Activated CD4-positive, alpha-beta T cell treated with anti-CD3 and anti-CD28 coated beads, Interleukin-2, amount 10 ng/mL, durations not matched to agents 7 days and 5 days (primary cell): ENCODE results near the gene TMPRSS5. TPM values are rescaled to one million over a fixed set of nuclear protein-coding genes. Genes with fewer than 3 reads are reported as not detected.
"Not testable (repeated sequence)": the region's sequence is repeated elsewhere in the genome, so short reads cannot be mapped to it uniquely, and the experiment has no call there.

ENCODE experiments used
- CTCF ChIA-PET: fragments of 350-600 bp; sonication (Branson Sonifier 250); formaldehyde crosslinking; loops from one replicate; lab custom pipeline; 2021; ENCODE audit warnings: antibody characterized with exemption; lab: Charles Lee
- POLR2A ChIA-PET: fragments of 350-600 bp; sonication (Branson Sonifier 250); formaldehyde crosslinking; loops from one replicate; lab custom pipeline; 2021; ENCODE audit warnings: antibody characterized with exemption; lab: Charles Lee
- DNase-seq: peaks from one replicate; pipeline ENCODE4 v3.0.0-alpha.2; 2020
- H3K27ac Mint-ChIP-seq: one replicate; pipeline ENCODE4 v1.8.0; 2021; ENCODE audit warnings: mild to moderate bottlenecking, moderate library complexity, mixed read lengths
- H3K27me3 Mint-ChIP-seq: one replicate; pipeline ENCODE4 v1.8.0; 2021; ENCODE audit warnings: mixed read lengths
- H3K36me3 Mint-ChIP-seq: one replicate; pipeline ENCODE4 v1.8.0; 2021; ENCODE audit warnings: low read depth, mixed read lengths
- H3K4me1 Mint-ChIP-seq: one replicate; pipeline ENCODE4 v1.8.0; 2021; ENCODE audit warnings: mixed read lengths
- H3K4me3 Mint-ChIP-seq: one replicate; pipeline ENCODE4 v1.8.0; 2021; ENCODE audit warnings: mild to moderate bottlenecking, moderate library complexity, mixed read lengths
- H3K9me3 Mint-ChIP-seq: one replicate; pipeline ENCODE4 v1.8.0; 2021; ENCODE audit warnings: mixed read lengths
- total RNA-seq, 2 experiments: library from RNA; stranded (reverse); gene quantifications; one replicate each; pipeline ENCODE4 v1.2.3, GENCODE V29; 2021

TMPRSS5 gene
- total RNA-seq, 2 experiments from 2014 or later, result 0.52 to 0.64 TPM

GRCh38 chr11:113674397-113674685 lies 31.8 kb downstream of the TMPRSS5 start:
- Mint-ChIP-seq H3K27me3 (no peaks in the 10 kb centered on the region), H3K4me3 (no peak overlapping the region), H3K27ac (no peak overlapping the region), H3K4me1 (peaks cover 3% of the 10 kb centered on the region), H3K9me3 (no peaks in the 10 kb centered on the region), H3K36me3 (no peaks in the 10 kb centered on the region)
- no peak for DNase-seq
- POLR2A ChIA-PET, result no interaction called here
- CTCF ChIA-PET, result interaction anchor here (0.5 to 1.7 kb wide), 3 partner anchors 51 to 386 kb away, joined by 3 to 4 read pairs (median 3); no protein-coding TSS in a partner anchor

GRCh38 chr11:113673550-113674396 lies 32.3 kb downstream of the TMPRSS5 start:
- Mint-ChIP-seq H3K9me3 (no peaks in the 10 kb centered on the region), H3K27ac (no peak overlapping the region), H3K4me3 (no peak overlapping the region), H3K4me1 (peaks cover 3% of the 10 kb centered on the region), H3K27me3 (peaks cover 2% of the 10 kb centered on the region), H3K36me3 (no peaks in the 10 kb centered on the region)
- CTCF ChIA-PET, result interaction anchor here (0.5 to 1.2 kb wide), 3 partner anchors 10 to 387 kb away, joined by 3 read pairs; no protein-coding TSS in a partner anchor
- POLR2A ChIA-PET, result no interaction called here
- DNase-seq, result no peak

GRCh38 chr11:113671914-113672313 lies 34.2 kb downstream of the TMPRSS5 start:
- H3K36me3 Mint-ChIP-seq, DNase-seq, H3K4me3 Mint-ChIP-seq, CTCF ChIA-PET, H3K4me1 Mint-ChIP-seq, POLR2A ChIA-PET, H3K9me3 Mint-ChIP-seq, H3K27ac Mint-ChIP-seq: not testable (repeated sequence)
- peaks cover 11% of the 10 kb centered on the region for H3K27me3 Mint-ChIP-seq

DNA sequence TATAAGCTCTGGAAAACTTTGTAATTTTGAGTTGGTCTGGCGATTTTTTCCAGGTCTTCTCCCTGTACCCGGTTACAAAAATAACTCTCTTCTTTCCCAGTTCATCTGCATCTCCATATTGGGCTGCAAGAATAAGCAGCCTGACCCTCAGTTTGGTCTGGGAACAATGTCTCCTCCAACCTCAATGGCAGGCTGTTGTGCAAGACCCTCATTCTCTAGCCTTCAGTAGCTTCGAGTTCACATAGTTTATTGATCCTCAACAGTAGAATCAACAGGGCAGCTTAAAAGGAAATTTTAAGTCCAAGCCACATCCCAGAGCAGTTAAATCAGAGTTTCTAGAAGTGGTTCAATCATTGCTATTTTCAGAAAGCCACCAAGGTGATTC lies 35.3 kb downstream of the TMPRSS5 start:
- no peak overlapping the region for H3K27ac Mint-ChIP-seq
- peaks cover 15% of the 10 kb centered on the region for H3K27me3 Mint-ChIP-seq
- peaks cover 2% of the 10 kb centered on the region for H3K9me3 Mint-ChIP-seq
- CTCF ChIA-PET, result no interaction called here
- POLR2A ChIA-PET, result no interaction called here
- H3K4me1 Mint-ChIP-seq, result peaks cover 2% of the 10 kb centered on the region
- no peak for DNase-seq
- no peak overlapping the region for H3K4me3 Mint-ChIP-seq
- no peaks in the 10 kb centered on the region for H3K36me3 Mint-ChIP-seq

GRCh38 chr11:113670149-113670830 lies 35.8 kb downstream of the TMPRSS5 start:
- CTCF ChIA-PET, result no interaction called here
- DNase-seq, result no peak
- H3K36me3 Mint-ChIP-seq, result no peaks in the 10 kb centered on the region
- H3K4me1 Mint-ChIP-seq, result no peaks in the 10 kb centered on the region
- peaks cover 16% of the 10 kb centered on the region for H3K27me3 Mint-ChIP-seq
- H3K9me3 Mint-ChIP-seq, result peaks cover 2% of the 10 kb centered on the region
- POLR2A ChIA-PET, result no interaction called here
- no peak overlapping the region for H3K27ac Mint-ChIP-seq
- no peak overlapping the region for H3K4me3 Mint-ChIP-seq

DNA sequence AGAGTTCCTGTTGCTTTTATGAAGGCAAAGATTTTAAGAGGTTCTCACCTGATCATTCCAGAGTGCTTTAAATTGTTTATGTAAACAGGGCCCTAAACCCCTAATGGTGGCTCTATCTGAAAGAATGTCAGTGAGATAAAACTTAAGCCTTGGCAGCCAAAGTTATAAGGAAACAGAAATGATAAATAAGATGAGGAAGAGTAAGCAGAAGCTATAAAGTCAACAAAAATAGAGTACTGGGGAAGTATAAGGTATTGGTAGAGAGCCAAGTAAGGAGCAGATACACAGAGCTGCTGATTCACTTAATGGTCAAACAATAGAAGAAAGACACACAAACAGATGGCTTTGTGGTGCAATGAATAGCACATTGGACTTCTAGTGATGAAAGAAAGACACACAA lies 37.9 kb downstream of the TMPRSS5 start:
- no peak overlapping the region for H3K27ac Mint-ChIP-seq
- no peaks in the 10 kb centered on the region for H3K36me3 Mint-ChIP-seq
- no peaks in the 10 kb centered on the region for H3K4me1 Mint-ChIP-seq
- POLR2A ChIA-PET, result no interaction called here
- CTCF ChIA-PET, result interaction anchor here (1.0 to 1.2 kb wide), 2 partner anchors 21 to 88 kb away, joined by 3 to 4 read pairs; no protein-coding TSS in a partner anchor
- peaks cover 2% of the 10 kb centered on the region for H3K9me3 Mint-ChIP-seq
- H3K27me3 Mint-ChIP-seq, result peaks cover 26% of the 10 kb centered on the region
- H3K4me3 Mint-ChIP-seq, result no peak overlapping the region
- DNase-seq, result no peak

GRCh38 chr11:113667801-113668200 lies 38.3 kb downstream of the TMPRSS5 start:
- no peaks in the 10 kb centered on the region for H3K4me1 Mint-ChIP-seq
- peaks cover 26% of the 10 kb centered on the region for H3K27me3 Mint-ChIP-seq
- H3K9me3 Mint-ChIP-seq, result peaks cover 2% of the 10 kb centered on the region
- ChIA-PET POLR2A (no interaction called here), CTCF (interaction anchor here (1.0 to 1.2 kb wide), 2 partner anchors 20 to 87 kb away, joined by 3 to 4 read pairs; no protein-coding TSS in a partner anchor)
- H3K4me3 Mint-ChIP-seq, result no peak overlapping the region
- no peaks in the 10 kb centered on the region for H3K36me3 Mint-ChIP-seq
- DNase-seq, result no peak
- H3K27ac Mint-ChIP-seq, result no peak overlapping the region

DNA sequence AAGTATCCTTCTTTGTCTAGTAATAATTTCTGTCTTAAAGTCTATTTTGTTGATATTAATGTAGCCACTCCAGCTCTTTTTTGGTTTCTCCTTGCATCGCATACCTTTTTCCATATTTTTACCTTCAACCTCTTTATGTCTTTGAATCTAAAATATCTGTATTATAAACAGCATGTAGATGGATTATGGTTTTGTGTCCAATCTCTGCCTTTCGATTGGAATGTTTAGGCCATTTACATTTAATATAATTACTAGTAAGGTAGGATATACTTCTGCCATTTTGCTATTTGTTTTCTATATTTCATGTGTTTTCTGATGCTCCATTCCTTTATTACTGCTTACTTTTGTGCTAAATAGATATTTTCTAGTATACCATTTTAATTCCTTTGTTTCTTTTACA lies 39.5 kb downstream of the TMPRSS5 start:
- ChIA-PET CTCF (no interaction called here), POLR2A (no interaction called here)
- Mint-ChIP-seq H3K4me3 (no peak overlapping the region), H3K4me1 (no peaks in the 10 kb centered on the region), H3K36me3 (no peaks in the 10 kb centered on the region), H3K27ac (no peak overlapping the region), H3K27me3 (peaks cover 26% of the 10 kb centered on the region), H3K9me3 (peaks cover 2% of the 10 kb centered on the region)
- DNase-seq, result no peak

GRCh38 chr11:113664981-113665710 lies 41.0 kb downstream of the TMPRSS5 start:
- no peak for DNase-seq
- CTCF ChIA-PET, result no interaction called here
- POLR2A ChIA-PET, result no interaction called here
- Mint-ChIP-seq H3K27me3 (peaks cover 26% of the 10 kb centered on the region), H3K27ac (no peak overlapping the region), H3K9me3 (peaks cover 2% of the 10 kb centered on the region), H3K4me3 (no peak overlapping the region), H3K4me1 (no peaks in the 10 kb centered on the region), H3K36me3 (no peaks in the 10 kb centered on the region)

DNA sequence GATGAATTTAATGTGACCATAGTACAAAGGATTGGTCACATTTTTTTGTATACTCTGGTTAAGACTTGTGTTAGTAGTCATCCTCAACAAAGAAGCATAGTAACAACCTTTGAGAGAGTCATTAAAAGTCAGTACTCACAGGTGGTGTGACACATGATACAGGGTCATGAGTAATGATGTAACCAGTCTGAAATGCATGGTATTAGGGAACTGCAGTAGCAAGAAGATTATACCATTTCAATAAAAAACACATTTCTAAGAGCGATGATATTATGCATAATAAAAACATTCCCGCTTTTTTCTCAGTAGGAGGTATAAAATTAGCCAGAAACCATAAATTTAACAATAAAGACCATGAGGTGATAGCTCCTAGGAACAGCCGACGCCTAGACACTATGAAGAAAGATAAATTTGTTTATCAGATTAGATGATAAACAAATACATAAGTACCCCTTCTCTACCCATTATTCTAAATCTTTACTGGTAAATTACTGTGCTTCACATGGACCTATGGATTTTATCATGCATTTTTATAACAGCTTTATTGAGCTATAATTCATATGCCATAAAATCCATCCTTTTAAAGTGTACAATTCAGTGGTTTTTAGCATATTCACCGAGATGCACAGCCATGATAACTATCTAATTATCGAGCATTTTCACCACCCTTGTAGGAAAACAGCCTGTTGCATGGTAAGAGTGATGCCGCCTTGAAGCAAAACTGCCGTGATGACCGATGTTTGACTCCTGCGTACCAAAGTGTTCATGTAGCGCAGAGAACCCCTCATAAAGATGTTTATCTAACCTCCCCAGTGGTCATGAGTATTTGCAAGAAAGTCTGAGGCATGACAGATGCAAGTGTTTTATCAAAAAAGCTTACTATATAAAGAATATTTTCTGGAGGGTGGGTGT lies 41.8 kb downstream of the TMPRSS5 start:
- CTCF ChIA-PET, result interaction anchor here (0.7 kb wide), 1 partner anchor 9 kb away, joined by 3 read pairs; no protein-coding TSS in a partner anchor
- POLR2A ChIA-PET, result no interaction called here
- peaks cover 2% of the 10 kb centered on the region for H3K9me3 Mint-ChIP-seq
- H3K4me1 Mint-ChIP-seq, result no peaks in the 10 kb centered on the region
- peaks cover 26% of the 10 kb centered on the region for H3K27me3 Mint-ChIP-seq
- H3K27ac Mint-ChIP-seq, result no peak overlapping the region
- DNase-seq, result no peak
- no peaks in the 10 kb centered on the region for H3K36me3 Mint-ChIP-seq
- no peak overlapping the region for H3K4me3 Mint-ChIP-seq

DNA sequence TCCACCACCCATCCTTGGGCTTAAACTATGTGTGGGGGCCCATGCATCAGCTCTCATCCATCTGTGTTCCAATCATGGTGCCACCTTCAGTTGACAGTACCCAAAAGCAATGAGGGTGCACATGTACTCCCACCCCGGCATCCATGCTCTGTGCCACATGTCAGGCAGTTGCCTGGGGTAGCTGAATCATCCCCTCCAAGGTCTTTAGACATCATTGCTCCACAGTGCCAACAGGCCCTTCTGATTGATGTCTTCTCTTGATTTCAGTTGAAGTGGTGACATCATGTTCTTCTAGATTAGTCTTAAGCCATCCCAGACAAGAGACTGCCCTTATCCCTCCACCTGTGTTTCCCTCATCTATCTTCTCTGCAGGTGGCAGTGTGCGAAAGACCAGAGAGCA lies 42.5 kb downstream of the TMPRSS5 start:
- H3K9me3 Mint-ChIP-seq, result peaks cover 2% of the 10 kb centered on the region
- ChIA-PET POLR2A (no interaction called here), CTCF (interaction anchor here (1.4 kb wide), 1 partner anchor 14 kb away, joined by 3 read pairs; no protein-coding TSS in a partner anchor)
- H3K4me1 Mint-ChIP-seq, result no peaks in the 10 kb centered on the region
- no peaks in the 10 kb centered on the region for H3K36me3 Mint-ChIP-seq
- H3K27ac Mint-ChIP-seq, result no peak overlapping the region
- H3K4me3 Mint-ChIP-seq, result no peak overlapping the region
- H3K27me3 Mint-ChIP-seq, result peaks cover 24% of the 10 kb centered on the region
- no peak for DNase-seq

- POLR2A ChIA-PET, result no interaction called here
Measured at GRCh38 chr11:113655771-113656170, 50.3 kb downstream of the TMPRSS5 start.

More at GRCh38 chr11:113655771-113656170, 50.3 kb downstream of the TMPRSS5 start:
- no peak overlapping the region for H3K4me3 Mint-ChIP-seq
- no peak overlapping the region for H3K27ac Mint-ChIP-seq
- CTCF ChIA-PET, result no interaction called here
- H3K27me3 Mint-ChIP-seq, result no peaks in the 10 kb centered on the region
- H3K9me3 Mint-ChIP-seq, result no peaks in the 10 kb centered on the region
- DNase-seq, result no peak
- no peaks in the 10 kb centered on the region for H3K36me3 Mint-ChIP-seq
- no peaks in the 10 kb centered on the region for H3K4me1 Mint-ChIP-seq
